AG04450 (cell line): ENCODE measurements around the gene FAM20C. TPM values are rescaled to one million over a fixed set of nuclear protein-coding genes. Genes with fewer than 3 reads are reported as not detected.

ENCODE experiments used
- CTCF ChIA-PET: fragments of 300-600, 350-600 bp; formaldehyde crosslinking; extraction: SDS; loops from one replicate; lab custom pipeline; 2022; ENCODE audit warnings: antibody characterized with exemption, inconsistent platforms; lab: Charles Lee
- POLR2A ChIA-PET: fragments of 350-600 bp; formaldehyde crosslinking; extraction: SDS; loops from one replicate; lab custom pipeline; 2021; ENCODE audit warnings: antibody characterized with exemption, inconsistent platforms; lab: Yijun Ruan, JAX
- DNase-seq: peaks from one replicate; pipeline ENCODE4 v3.0.0-alpha.2; 2011; ENCODE audit warnings: low read depth, low spot score
- H3K27ac ChIP-seq: one replicate; pipeline ENCODE4 v1.5.1; 2012; ENCODE audit warnings: low read depth, low read length, control low read depth
- H3K27me3 ChIP-seq: one replicate; pipeline ENCODE4 v1.6.0; 2012; ENCODE audit warnings: low read length; ENCODE audit not compliant: control insufficient read depth, insufficient read depth
- H3K4me3 ChIP-seq: 2 replicates; pipeline ENCODE4 v1.5.1; 2011; ENCODE audit warnings: mild to moderate bottlenecking, low read depth, low read length, control low read depth
- H3K9me3 ChIP-seq: 2 replicates; pipeline ENCODE4 v1.5.1; 2012; ENCODE audit warnings: low read length; ENCODE audit not compliant: control insufficient read depth, insufficient read depth
- polyA plus RNA-seq: library from polyadenylated mRNA; depleted of rRNA; stranded (reverse); fragments of >200 nt; gene quantifications from 2 replicates; pipeline ENCODE4 v1.2.3, GENCODE V29; 2011
- TF ChIP-seq, protein P1 (sequence below): IDR thresholded peaks from 2 replicates; pipeline ENCODE4 v1.5.1; 2011; ENCODE audit warnings: low read depth, low read length, control low read depth, inconsistent platforms

Gene FAM20C
- polyA plus RNA-seq, 1 experiment = 34.5 TPM

DNA sequence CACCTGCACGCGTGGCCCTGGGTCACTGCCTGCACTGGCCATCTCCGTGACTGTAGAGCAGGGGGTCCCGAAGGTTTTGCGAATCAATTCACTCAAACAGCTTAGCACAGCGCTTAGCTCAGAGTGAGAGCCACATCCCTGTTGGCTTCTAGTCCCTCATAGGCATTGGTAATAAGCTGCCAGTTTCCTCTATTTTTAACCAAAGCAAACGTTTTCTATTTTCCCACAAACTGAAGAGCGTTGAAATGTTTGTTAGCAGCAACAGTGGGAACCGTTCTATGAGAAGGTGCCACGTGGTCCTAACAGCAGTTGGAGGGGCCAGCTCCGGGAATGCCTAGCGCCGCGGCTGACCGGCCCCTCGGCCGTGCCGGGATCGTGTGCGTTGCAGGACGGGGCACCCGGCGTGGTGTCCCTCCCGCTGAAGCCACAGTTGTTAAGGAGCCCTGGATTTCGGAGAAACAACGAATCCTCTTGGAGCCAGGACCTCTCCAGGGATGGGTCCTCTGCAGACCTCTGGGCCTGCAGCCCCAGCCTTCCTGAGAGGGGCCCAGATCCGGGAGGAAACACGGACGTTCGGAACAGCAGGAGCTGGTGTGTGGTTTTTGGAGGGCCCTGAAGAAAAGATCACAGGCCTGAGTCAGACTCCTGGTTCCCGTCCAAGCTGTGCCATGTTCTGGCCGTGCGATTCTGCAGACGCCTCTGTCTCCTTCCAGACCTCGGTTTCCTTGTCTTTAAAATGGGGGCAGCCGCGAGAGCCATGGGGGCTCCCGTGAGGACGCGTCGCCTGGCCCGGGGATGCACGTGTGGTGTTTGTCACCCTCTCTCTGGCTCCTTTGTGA, 40.3 kb downstream of the FAM20C start:
- CTCF ChIA-PET = no interaction called here
- H3K27ac ChIP-seq = peak overlapping the region; percentile 90
- POLR2A ChIA-PET = interaction anchor here (1.1 to 1.2 kb wide), 2 partner anchors 40 to 49 kb away, joined by 3 to 5 read pairs; partner anchors contain the start of gene FAM20C
- H3K4me3 ChIP-seq = no peak overlapping the region
- TF ChIP-seq, protein P1, sequence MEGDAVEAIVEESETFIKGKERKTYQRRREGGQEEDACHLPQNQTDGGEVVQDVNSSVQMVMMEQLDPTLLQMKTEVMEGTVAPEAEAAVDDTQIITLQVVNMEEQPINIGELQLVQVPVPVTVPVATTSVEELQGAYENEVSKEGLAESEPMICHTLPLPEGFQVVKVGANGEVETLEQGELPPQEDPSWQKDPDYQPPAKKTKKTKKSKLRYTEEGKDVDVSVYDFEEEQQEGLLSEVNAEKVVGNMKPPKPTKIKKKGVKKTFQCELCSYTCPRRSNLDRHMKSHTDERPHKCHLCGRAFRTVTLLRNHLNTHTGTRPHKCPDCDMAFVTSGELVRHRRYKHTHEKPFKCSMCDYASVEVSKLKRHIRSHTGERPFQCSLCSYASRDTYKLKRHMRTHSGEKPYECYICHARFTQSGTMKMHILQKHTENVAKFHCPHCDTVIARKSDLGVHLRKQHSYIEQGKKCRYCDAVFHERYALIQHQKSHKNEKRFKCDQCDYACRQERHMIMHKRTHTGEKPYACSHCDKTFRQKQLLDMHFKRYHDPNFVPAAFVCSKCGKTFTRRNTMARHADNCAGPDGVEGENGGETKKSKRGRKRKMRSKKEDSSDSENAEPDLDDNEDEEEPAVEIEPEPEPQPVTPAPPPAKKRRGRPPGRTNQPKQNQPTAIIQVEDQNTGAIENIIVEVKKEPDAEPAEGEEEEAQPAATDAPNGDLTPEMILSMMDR = no peak
- no peaks in the 10 kb centered on the region for H3K27me3 ChIP-seq
- H3K9me3 ChIP-seq = peaks cover 6% of the 10 kb centered on the region; the same call in 1 of the 2 replicates
- DNase-seq = no peak

DNA sequence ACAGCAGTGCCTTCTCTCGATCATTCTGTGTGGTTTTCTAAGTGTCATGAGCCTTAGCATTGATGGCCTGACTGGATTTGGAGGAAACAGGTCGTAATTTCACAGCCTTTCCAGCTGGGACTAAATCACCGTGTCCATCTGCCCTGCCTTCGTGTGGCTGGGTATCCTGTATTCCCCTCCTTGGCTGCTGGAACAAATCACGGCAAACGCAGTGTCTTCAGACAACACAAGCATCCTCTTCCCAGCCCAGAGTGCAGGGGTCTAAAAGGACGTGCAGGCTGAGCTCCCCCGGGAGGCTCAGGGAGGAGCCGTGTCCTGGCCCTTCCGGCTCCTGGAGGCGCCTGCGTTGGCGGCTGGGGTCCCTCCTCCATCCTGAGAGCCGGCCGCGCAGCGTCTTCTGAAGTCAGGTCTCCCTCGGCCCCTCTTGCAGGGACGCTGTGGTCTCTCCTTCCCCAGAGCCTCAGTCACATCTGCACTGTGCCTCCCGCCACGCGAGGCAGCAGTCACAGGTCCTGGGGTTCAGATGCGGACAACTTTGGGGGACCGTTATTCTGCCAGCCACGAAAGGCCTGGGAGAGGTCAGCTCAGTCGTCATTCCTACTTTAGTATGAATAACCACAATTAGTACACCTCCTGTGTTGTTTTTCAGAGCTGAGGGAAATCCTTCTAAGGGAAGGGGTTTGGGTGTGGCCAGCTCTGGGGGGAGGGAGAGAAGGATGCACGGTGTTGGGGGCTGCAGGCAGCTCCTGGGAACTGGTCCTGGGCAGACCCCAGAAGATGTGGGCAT, 41.1 kb downstream of the FAM20C start:
- Histone ChIP-seq H3K4me3 (no peak overlapping the region), H3K9me3 (peaks cover 4% of the 10 kb centered on the region; the same call in 1 of the 2 replicates), H3K27ac (peak overlapping the region; percentile 90), H3K27me3 (no peaks in the 10 kb centered on the region)
- TF ChIP-seq, protein P1 = no peak
- ChIA-PET POLR2A (interaction anchor here (1.1 to 2.1 kb wide), 3 partner anchors 41 to 50 kb away, joined by 3 to 17 read pairs (median 5); partner anchors contain the start of gene FAM20C), CTCF (no interaction called here)
- no peak for DNase-seq

DNA sequence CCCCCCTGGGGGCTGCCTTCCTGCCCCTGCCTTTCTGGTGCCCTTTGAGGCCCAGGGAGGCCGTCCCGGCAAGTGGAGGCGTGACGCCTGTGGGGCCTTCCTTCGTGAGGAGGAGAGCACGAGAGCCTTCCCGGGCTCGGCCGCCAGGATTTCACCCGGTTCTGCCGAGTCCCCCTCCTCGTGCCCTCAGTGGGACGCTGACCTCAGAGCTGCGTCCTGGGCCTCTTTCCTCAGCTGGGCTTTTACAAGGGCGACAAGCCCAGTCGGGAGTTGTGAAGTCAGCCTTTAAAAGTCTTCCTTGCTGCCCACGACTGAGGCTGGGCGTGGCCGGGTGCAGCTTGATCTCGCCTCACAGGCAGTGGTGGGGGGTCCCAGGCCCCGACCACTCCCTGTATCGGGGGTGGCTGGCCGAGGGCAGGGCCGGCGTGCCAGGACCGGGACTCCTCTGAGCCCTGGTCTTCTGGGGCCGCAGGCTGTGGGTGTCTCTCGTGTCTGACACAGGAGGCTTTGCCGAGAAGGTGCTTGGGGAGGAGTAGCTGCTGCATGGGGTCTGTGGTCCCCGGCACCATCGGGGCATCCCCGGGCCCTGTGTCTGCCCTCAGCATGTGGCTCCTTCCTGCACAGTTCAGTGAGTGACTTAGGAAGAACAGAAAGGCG, 41.8 kb downstream of the FAM20C start:
- Histone ChIP-seq H3K4me3 (peak overlapping the region; percentile 22; the same call in 1 of the 2 replicates), H3K9me3 (peaks cover 4% of the 10 kb centered on the region; the same call in 1 of the 2 replicates), H3K27me3 (no peaks in the 10 kb centered on the region), H3K27ac (peak overlapping the region; percentile 90)
- ChIA-PET CTCF (no interaction called here), POLR2A (interaction anchor here (1.1 to 2.1 kb wide), 4 partner anchors 16 to 42 kb away, joined by 3 to 17 read pairs (median 4); partner anchors contain the start of gene FAM20C)
- TF ChIP-seq, protein P1 = no peak
- DNase-seq = no peak

DNA sequence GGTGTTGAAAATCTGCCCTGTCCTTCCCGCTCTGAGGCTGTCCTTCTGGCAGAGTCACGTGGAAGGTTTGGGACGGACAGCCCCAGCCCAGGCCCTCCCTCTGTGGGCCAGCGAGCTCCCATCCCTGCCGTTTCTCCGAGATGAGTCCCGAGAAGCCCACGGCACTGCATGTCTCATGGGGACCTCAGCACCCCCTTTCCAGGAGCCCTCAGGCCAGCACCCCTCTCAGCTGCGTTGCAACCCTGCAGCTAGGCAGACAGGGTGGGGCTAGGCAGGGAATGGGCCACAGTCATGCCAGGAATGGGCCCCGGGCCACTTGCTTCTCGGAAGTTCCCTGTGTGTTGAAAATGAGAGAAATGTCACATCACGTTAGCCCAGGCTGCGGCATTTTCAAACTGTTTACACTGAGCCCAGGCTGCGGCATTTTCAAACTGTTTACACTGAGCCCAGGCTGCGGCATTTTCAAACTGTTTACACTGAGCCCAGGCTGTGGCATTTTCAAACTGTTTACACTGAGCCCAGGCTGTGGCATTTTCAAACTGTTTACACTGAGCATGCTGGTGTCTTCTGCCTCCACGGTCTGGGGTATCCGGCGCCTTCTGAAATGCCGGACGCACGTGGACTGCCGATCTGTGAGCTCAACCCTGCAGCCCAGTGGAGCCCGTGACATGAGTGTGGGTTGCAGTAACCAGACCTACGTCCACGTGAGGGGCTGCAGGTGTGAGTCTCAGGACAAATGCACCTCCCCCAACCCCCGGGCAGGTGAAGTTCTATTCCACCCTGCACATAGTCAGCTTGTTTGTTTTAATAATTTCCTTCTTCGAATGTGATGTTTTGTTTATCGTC, 42.6 kb downstream of the FAM20C start:
- POLR2A ChIA-PET = interaction anchor here (0.9 to 2.1 kb wide), 5 partner anchors 12 to 43 kb away, joined by 3 to 17 read pairs (median 4); partner anchors contain the start of gene FAM20C
- CTCF ChIA-PET = no interaction called here

More for the DNA sequence above, 42.6 kb downstream of the FAM20C start:
- Histone ChIP-seq H3K27me3 (no peaks in the 10 kb centered on the region), H3K27ac (peak overlapping the region; percentile 90), H3K9me3 (peaks cover 4% of the 10 kb centered on the region; the same call in 1 of the 2 replicates), H3K4me3 (peak overlapping the region; percentile 22)
- TF ChIP-seq, protein P1 = no peak
- peak; percentile 65 for DNase-seq
